ENCODE results near the gene TBC1D20. TPM values are rescaled to one million over a fixed set of nuclear protein-coding genes. Genes with fewer than 3 reads are reported as not detected.
"Not testable (repeated sequence)": the region's sequence is repeated elsewhere in the genome, so short reads cannot be mapped to it uniquely, and the experiment has no call there.

TBC1D20 gene
- total RNA-seq, 1 donor from 2014 or later = 39.6 TPM

DNA sequence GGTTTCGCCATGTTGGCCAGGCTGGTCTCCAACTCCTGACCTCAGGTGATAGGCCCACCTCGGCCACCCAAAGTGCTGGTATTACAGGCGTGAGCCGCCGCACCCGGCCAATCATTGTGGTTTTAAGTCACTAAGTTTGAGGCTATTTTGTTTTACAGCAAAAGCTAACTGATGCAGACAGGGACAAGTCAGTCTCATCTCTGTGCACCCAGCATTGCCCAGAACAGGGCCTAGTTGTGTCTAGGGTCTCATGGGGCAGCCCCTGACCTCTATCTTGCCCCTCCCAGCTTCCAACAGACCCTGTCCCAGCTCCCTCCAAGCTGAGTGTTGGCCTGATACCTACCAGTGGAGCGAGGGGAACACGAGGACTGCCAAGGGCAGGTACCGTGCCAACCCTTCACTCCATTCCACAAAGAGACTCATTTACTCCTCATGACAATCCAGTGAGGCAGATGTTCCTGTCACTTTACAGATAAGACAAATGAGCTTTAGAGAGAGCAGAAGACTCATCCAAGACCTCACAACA is 63.1 kb downstream of the TBC1D20 start:
- TF ChIP-seq, protein P1, sequence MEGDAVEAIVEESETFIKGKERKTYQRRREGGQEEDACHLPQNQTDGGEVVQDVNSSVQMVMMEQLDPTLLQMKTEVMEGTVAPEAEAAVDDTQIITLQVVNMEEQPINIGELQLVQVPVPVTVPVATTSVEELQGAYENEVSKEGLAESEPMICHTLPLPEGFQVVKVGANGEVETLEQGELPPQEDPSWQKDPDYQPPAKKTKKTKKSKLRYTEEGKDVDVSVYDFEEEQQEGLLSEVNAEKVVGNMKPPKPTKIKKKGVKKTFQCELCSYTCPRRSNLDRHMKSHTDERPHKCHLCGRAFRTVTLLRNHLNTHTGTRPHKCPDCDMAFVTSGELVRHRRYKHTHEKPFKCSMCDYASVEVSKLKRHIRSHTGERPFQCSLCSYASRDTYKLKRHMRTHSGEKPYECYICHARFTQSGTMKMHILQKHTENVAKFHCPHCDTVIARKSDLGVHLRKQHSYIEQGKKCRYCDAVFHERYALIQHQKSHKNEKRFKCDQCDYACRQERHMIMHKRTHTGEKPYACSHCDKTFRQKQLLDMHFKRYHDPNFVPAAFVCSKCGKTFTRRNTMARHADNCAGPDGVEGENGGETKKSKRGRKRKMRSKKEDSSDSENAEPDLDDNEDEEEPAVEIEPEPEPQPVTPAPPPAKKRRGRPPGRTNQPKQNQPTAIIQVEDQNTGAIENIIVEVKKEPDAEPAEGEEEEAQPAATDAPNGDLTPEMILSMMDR (IDR thresholded peaks at IDR 0.05; ENCODE audit: partially characterized antibody, unreplicated experiment) = no peak
- Mint-ChIP-seq H3K4me1 (ENCODE audit: low read depth, unreplicated experiment) (peaks cover 6% of the 10 kb centered on the region), H3K27ac (ENCODE audit: unreplicated experiment) (no peak overlapping the region), H3K9me3 (ENCODE audit: unreplicated experiment) (no peaks in the 10 kb centered on the region), H3K36me3 (ENCODE audit: unreplicated experiment) (no peaks in the 10 kb centered on the region), H3K27me3 (ENCODE audit: unreplicated experiment) (peaks cover 2% of the 10 kb centered on the region), H3K4me3 (ENCODE audit: unreplicated experiment) (no peak overlapping the region)
- DNase-seq = no peak

DNA sequence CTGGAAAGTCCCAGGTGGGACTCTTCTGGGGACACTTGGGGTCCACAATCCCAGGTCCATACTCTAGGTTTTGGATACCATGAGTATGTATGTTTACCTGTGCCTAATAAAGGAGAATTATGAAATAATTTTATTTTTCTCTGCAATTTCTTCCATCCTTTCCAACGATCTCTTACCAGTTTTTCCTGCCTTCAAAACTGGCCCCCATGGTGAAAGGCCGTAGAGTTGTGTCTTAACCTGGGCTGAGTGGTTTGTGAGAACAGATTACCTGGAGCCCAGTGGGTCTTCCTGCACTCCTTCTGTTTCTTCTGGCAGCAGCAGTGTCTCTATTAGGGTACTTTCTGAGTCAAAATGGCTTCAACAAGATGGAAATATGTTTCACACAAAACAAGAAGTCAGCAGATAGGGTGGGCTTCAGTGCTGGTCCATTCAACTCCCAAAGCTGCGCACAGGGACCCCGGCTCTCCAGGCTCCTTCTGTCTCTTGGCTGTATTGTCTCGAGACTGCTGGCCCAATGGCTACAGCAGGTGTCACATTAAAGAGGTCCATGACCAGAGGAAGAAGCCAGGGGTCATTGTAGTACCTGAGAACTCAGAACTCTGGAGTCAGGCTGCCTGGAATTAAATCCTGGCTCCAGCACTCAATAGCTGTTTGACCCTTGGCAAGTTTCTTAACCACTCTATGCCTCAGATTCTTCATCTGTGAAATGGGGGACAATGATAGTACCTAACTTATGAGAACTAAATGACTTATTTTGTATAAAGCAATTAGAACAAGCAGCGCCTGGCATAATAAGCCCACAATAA is 64.7 kb downstream of the TBC1D20 start:
- peaks cover 2% of the 10 kb centered on the region for H3K27me3 Mint-ChIP-seq (ENCODE audit: unreplicated experiment)
- peaks cover 6% of the 10 kb centered on the region for H3K4me1 Mint-ChIP-seq (ENCODE audit: low read depth, unreplicated experiment)
- TF ChIP-seq, protein P1 (IDR thresholded peaks at IDR 0.05; ENCODE audit: partially characterized antibody, unreplicated experiment) = no peak
- no peak for DNase-seq
- no peaks in the 10 kb centered on the region for H3K9me3 Mint-ChIP-seq (ENCODE audit: unreplicated experiment)
- H3K4me3 Mint-ChIP-seq (ENCODE audit: unreplicated experiment) = no peak overlapping the region
- H3K27ac Mint-ChIP-seq (ENCODE audit: unreplicated experiment) = no peak overlapping the region
- no peaks in the 10 kb centered on the region for H3K36me3 Mint-ChIP-seq (ENCODE audit: unreplicated experiment)

DNA sequence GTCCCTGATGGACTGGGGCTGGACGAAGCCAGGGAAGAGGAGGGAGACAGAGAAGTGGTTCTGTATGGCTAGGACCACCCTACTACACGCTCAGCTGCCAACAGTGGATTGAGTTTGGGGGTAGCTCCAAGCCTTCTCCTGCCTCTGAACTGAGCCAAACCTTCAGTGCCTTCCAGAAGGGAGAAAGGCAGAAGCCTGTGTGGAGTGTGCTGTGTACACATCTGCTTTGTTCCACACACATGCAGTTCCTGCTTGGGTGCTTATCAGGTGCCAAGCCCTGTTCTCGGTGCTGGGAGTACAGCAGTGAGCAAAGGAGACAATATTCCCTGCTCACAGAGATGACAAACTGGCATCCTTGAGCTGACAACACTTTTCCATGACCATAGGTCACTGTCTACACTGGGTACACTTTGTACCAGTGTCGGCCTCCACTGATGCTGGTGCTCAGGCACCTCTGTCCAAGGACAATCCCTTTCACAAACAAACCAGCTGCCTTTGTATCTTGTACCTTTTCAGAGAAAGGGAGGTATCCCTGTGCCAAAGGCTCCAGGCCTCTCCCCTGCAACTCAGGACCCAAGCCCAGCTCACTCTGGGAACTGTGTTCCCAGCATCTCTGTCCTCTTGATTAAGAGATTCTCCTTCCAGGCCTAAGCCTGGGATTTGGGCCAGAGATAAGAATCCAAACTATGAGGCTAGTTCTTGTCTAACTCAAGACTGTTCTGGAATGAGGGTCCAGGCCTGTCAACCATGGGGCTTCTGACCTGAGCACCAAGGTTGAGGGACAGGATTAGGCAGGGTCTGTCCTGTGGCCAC is 65.5 kb downstream of the TBC1D20 start:
- H3K27me3 Mint-ChIP-seq (ENCODE audit: unreplicated experiment) = peaks cover 2% of the 10 kb centered on the region
- no peaks in the 10 kb centered on the region for H3K9me3 Mint-ChIP-seq (ENCODE audit: unreplicated experiment)
- peaks cover 6% of the 10 kb centered on the region for H3K4me1 Mint-ChIP-seq (ENCODE audit: low read depth, unreplicated experiment)
- TF ChIP-seq, protein P1 (IDR thresholded peaks at IDR 0.05; ENCODE audit: partially characterized antibody, unreplicated experiment) = no peak
- H3K36me3 Mint-ChIP-seq (ENCODE audit: unreplicated experiment) = no peaks in the 10 kb centered on the region
- no peak for DNase-seq
- no peak overlapping the region for H3K27ac Mint-ChIP-seq (ENCODE audit: unreplicated experiment)
- H3K4me3 Mint-ChIP-seq (ENCODE audit: unreplicated experiment) = no peak overlapping the region

DNA sequence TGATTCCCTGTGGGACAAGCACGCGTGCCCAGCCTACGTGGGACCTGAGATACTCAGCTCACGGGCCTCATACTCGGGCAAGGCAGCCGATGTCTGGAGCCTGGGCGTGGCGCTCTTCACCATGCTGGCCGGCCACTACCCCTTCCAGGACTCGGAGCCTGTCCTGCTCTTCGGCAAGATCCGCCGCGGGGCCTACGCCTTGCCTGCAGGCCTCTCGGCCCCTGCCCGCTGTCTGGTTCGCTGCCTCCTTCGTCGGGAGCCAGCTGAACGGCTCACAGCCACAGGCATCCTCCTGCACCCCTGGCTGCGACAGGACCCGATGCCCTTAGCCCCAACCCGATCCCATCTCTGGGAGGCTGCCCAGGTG is 66.1 kb downstream of the TBC1D20 start:
- DNase-seq = no peak
- Mint-ChIP-seq H3K4me3 (ENCODE audit: unreplicated experiment) (no peak overlapping the region), H3K4me1 (ENCODE audit: low read depth, unreplicated experiment) (peaks cover 6% of the 10 kb centered on the region), H3K36me3 (ENCODE audit: unreplicated experiment) (no peaks in the 10 kb centered on the region), H3K27ac (ENCODE audit: unreplicated experiment) (no peak overlapping the region), H3K27me3 (ENCODE audit: unreplicated experiment) (peaks cover 2% of the 10 kb centered on the region), H3K9me3 (ENCODE audit: unreplicated experiment) (no peaks in the 10 kb centered on the region)
- TF ChIP-seq, protein P1 (IDR thresholded peaks at IDR 0.05; ENCODE audit: partially characterized antibody, unreplicated experiment) = no peak

DNA sequence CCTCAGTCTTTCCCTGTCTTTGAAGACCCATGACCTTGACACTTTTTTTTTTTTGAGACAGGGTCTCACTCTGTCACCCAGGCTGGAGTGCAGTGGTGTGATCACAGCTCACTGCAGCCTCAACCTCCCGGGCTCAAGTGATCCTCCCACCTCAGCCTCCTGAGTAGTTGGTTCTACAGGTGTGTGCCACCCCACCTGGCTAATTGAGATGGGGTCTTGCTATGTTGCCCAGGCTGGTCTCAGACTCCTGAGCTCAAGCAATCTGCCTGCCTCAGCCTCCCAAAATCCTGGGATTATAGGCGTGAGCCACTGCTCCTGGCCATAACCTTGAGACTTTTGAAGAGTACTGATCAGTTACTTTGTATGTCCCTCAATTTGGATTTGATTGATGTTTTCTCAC is 69.0 kb downstream of the TBC1D20 start:
- not testable (repeated sequence) for H3K9me3 Mint-ChIP-seq (ENCODE audit: unreplicated experiment); H3K36me3 Mint-ChIP-seq (ENCODE audit: unreplicated experiment); H3K4me3 Mint-ChIP-seq (ENCODE audit: unreplicated experiment); H3K4me1 Mint-ChIP-seq (ENCODE audit: low read depth, unreplicated experiment); H3K27ac Mint-ChIP-seq (ENCODE audit: unreplicated experiment); DNase-seq; H3K27me3 Mint-ChIP-seq (ENCODE audit: unreplicated experiment)
